ENCODE results near the gene TAPBPL. TPM values are rescaled to one million over a fixed set of nuclear protein-coding genes. Genes with fewer than 3 reads are reported as not detected.

Gene TAPBPL
- 28.0 TPM for total RNA-seq
- 10 to 100 TPM; 34.8 to 72.7 (median 46.9) TPM for polyA plus RNA-seq

- H3K4me3 ChIP-seq (ENCODE audit: low read depth, low read length) = peak within 1 kb of the TSS; percentile 91
- H3K4me1 Mint-ChIP-seq = peaks cover 6 to 90% (median 53%) of the 10 kb centered on the region in 4 donors
- H3K27ac ChIP-seq (ENCODE audit: insufficient read depth, low read length, poor library complexity, severe bottlenecking) = peak within 1 kb of the TSS; percentile 99
- peaks cover 0 to 1% (median 0%) of the 10 kb centered on the region in 7 donors for H3K9me3 Mint-ChIP-seq
- DNase-seq = peak; percentile 81 to 95 (median 88)
- peak within 1 kb of the TSS; percentile 98 to 99 (median 98) for H3K27ac Mint-ChIP-seq
- no peaks in the 10 kb centered on the region for H3K9me3 ChIP-seq (ENCODE audit: control insufficient read depth in 2 of 2, low read length in 2 of 2)
- no peaks in the 10 kb centered on the region for H3K27me3 ChIP-seq (ENCODE audit: control insufficient read depth, insufficient read depth, low read length)
- H3K4me3 Mint-ChIP-seq = peak within 1 kb of the TSS; percentile 95 to 99 (median 98)
- peaks cover 75% of the 10 kb centered on the region for H3K4me1 ChIP-seq (ENCODE audit: control insufficient read depth, insufficient read depth, low read length, poor library complexity, severe bottlenecking)
- peaks cover 51% of the 10 kb centered on the region for H3K36me3 Mint-ChIP-seq
- no peaks in the 10 kb centered on the region for H3K27me3 Mint-ChIP-seq
- peak; percentile 88 to 89 for ATAC-seq (ENCODE audit: low read depth in 2 of 2)
- peaks cover 30% of the 10 kb centered on the region for H3K36me3 ChIP-seq (ENCODE audit: control insufficient read depth, insufficient read depth, low read length)
Measured at GRCh38 chr12:6451348-6452244, at the start of gene TAPBPL. Gene TAPBPL, plus strand, starts transcription at chr12:6452042. Its CDS starts 207 bp downstream, at chr12:6452249.

DNA sequence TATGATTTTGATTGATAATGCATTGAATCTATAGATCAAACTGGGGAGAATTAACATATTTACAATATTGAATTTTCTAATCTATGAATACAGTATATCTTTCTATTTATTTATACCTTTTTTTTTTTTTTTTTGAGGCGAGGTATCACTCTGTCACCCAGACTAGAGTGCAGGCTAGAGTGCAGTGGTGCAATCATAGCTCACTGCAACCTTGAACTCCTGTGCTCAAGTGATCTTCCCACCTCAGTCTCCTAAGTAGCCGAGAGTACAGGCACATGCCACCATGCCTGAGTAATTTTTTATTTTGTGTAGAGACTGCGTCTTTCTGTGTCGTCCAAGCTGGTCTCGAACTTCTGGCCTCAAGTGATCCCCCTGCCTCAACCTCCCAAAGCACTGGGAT lies 47.5 kb upstream of the TAPBPL start:
- H3K4me3 Mint-ChIP-seq = no peak overlapping the region

DNA sequence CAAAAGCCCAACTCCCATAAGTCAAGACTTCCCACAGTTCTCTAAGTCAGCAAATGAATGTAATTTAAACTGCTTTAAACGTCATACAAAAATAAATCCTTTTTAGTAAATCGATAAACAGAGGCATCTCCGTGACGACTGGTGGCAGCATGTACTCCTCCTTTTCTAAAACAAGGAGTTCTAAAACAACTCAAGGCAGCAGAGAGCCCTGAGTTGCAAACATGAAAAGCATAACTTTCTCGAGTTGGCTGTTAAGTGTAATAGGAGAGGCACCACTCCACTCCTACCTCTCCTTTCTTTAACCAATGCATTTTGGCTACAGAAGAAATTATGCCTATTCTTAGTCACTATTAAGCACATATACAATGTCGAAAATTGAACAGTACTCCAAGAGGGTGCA lies 45.9 kb upstream of the TAPBPL start:
- H3K27me3 ChIP-seq (ENCODE audit: control insufficient read depth, insufficient read depth, low read length) = peaks cover 2% of the 10 kb centered on the region
- H3K27ac ChIP-seq (ENCODE audit: insufficient read depth, low read length, poor library complexity, severe bottlenecking) = no peak overlapping the region
- no peaks in the 10 kb centered on the region for H3K9me3 ChIP-seq (ENCODE audit: control insufficient read depth in 2 of 2, low read length in 2 of 2)
- H3K4me1 ChIP-seq (ENCODE audit: control insufficient read depth, insufficient read depth, low read length, poor library complexity, severe bottlenecking) = no peaks in the 10 kb centered on the region
- DNase-seq (no peak), ATAC-seq (ENCODE audit: low read depth in 2 of 2) (no peak)
- H3K4me3 ChIP-seq (ENCODE audit: low read depth, low read length) = no peak overlapping the region
- no peaks in the 10 kb centered on the region for H3K36me3 ChIP-seq (ENCODE audit: control insufficient read depth, insufficient read depth, low read length)
- no peak overlapping the region for H3K27ac Mint-ChIP-seq
- no peaks in the 10 kb centered on the region for H3K36me3 Mint-ChIP-seq
- peaks cover 0 to 7% (median 0%) of the 10 kb centered on the region in 4 donors for H3K4me1 Mint-ChIP-seq
- peaks cover 21% of the 10 kb centered on the region for H3K27me3 Mint-ChIP-seq
- no peaks in the 10 kb centered on the region for H3K9me3 Mint-ChIP-seq
- H3K4me3 Mint-ChIP-seq = no peak overlapping the region

More for the DNA sequence above, 47.5 kb upstream of the TAPBPL start:
- Histone ChIP-seq H3K27ac (ENCODE audit: insufficient read depth, low read length, poor library complexity, severe bottlenecking) (no peak overlapping the region), H3K27me3 (ENCODE audit: control insufficient read depth, insufficient read depth, low read length) (no peaks in the 10 kb centered on the region), H3K4me3 (ENCODE audit: low read depth, low read length) (no peak overlapping the region), H3K36me3 (ENCODE audit: control insufficient read depth, insufficient read depth, low read length) (no peaks in the 10 kb centered on the region), H3K9me3 (ENCODE audit: control insufficient read depth in 2 of 2, low read length in 2 of 2) (no peaks in the 10 kb centered on the region), H3K4me1 (ENCODE audit: control insufficient read depth, insufficient read depth, low read length, poor library complexity, severe bottlenecking) (no peaks in the 10 kb centered on the region)
- Mint-ChIP-seq H3K27me3 (peaks cover 27% of the 10 kb centered on the region), H3K36me3 (no peaks in the 10 kb centered on the region), H3K4me1 (peaks cover 0 to 7% (median 0%) of the 10 kb centered on the region in 4 donors), H3K27ac (no peak overlapping the region), H3K9me3 (no peaks in the 10 kb centered on the region)
- DNase-seq = no peak
- ATAC-seq (ENCODE audit: low read depth in 2 of 2) = no peak

- peaks cover 0 to 7% (median 0%) of the 10 kb centered on the region in 4 donors for H3K4me1 Mint-ChIP-seq
- H3K36me3 Mint-ChIP-seq = no peaks in the 10 kb centered on the region
- ATAC-seq (ENCODE audit: low read depth in 2 of 2) = no peak
- H3K9me3 ChIP-seq (ENCODE audit: control insufficient read depth in 2 of 2, low read length in 2 of 2) = no peaks in the 10 kb centered on the region
- no peak overlapping the region for H3K27ac ChIP-seq (ENCODE audit: insufficient read depth, low read length, poor library complexity, severe bottlenecking)
- no peaks in the 10 kb centered on the region for H3K36me3 ChIP-seq (ENCODE audit: control insufficient read depth, insufficient read depth, low read length)
- no peak overlapping the region for H3K4me3 ChIP-seq (ENCODE audit: low read depth, low read length)
- peaks cover 6% of the 10 kb centered on the region for H3K27me3 ChIP-seq (ENCODE audit: control insufficient read depth, insufficient read depth, low read length)
- no peak for DNase-seq
- no peak overlapping the region for H3K4me3 Mint-ChIP-seq
- H3K4me1 ChIP-seq (ENCODE audit: control insufficient read depth, insufficient read depth, low read length, poor library complexity, severe bottlenecking) = no peaks in the 10 kb centered on the region
- H3K9me3 Mint-ChIP-seq = peaks cover 0 to 2% (median 0%) of the 10 kb centered on the region in 7 donors
- peaks cover 21% of the 10 kb centered on the region for H3K27me3 Mint-ChIP-seq
- no peak overlapping the region for H3K27ac Mint-ChIP-seq
Measured at GRCh38 chr12:6407236-6407954, 44.4 kb upstream of the TAPBPL start.

GRCh38 chr12:6416596-6416995 lies 35.2 kb upstream of the TAPBPL start:
- Histone ChIP-seq H3K27me3 (ENCODE audit: control insufficient read depth, insufficient read depth, low read length) (peaks cover 3% of the 10 kb centered on the region), H3K27ac (ENCODE audit: insufficient read depth, low read length, poor library complexity, severe bottlenecking) (no peak overlapping the region), H3K4me3 (ENCODE audit: low read depth, low read length) (no peak overlapping the region), H3K4me1 (ENCODE audit: control insufficient read depth, insufficient read depth, low read length, poor library complexity, severe bottlenecking) (no peaks in the 10 kb centered on the region), H3K36me3 (ENCODE audit: control insufficient read depth, insufficient read depth, low read length) (no peaks in the 10 kb centered on the region), H3K9me3 (ENCODE audit: control insufficient read depth in 2 of 2, low read length in 2 of 2) (no peaks in the 10 kb centered on the region)
- H3K27me3 Mint-ChIP-seq = peaks cover 4% of the 10 kb centered on the region
- peak overlapping the region in 1 of 3 donors; percentile 37 for H3K27ac Mint-ChIP-seq
- H3K36me3 Mint-ChIP-seq = no peaks in the 10 kb centered on the region
- no peak overlapping the region for H3K4me3 Mint-ChIP-seq
- H3K4me1 Mint-ChIP-seq = peaks cover 0 to 7% (median 2%) of the 10 kb centered on the region in 4 donors
- H3K9me3 Mint-ChIP-seq = peaks cover 0 to 2% (median 0%) of the 10 kb centered on the region in 7 donors
- DNase-seq (no peak), ATAC-seq (ENCODE audit: low read depth in 2 of 2) (no peak)

- Histone ChIP-seq H3K27ac (ENCODE audit: insufficient read depth, low read length, poor library complexity, severe bottlenecking) (no peak overlapping the region), H3K9me3 (ENCODE audit: control insufficient read depth in 2 of 2, low read length in 2 of 2) (no peaks in the 10 kb centered on the region), H3K4me1 (ENCODE audit: control insufficient read depth, insufficient read depth, low read length, poor library complexity, severe bottlenecking) (peaks cover 7% of the 10 kb centered on the region), H3K4me3 (ENCODE audit: low read depth, low read length) (no peak overlapping the region), H3K27me3 (ENCODE audit: control insufficient read depth, insufficient read depth, low read length) (no peaks in the 10 kb centered on the region), H3K36me3 (ENCODE audit: control insufficient read depth, insufficient read depth, low read length) (no peaks in the 10 kb centered on the region)
- Mint-ChIP-seq H3K36me3 (no peaks in the 10 kb centered on the region), H3K27me3 (no peaks in the 10 kb centered on the region), H3K9me3 (no peaks in the 10 kb centered on the region), H3K27ac (peak overlapping the region in 1 of 3 donors; percentile 64), H3K4me1 (peaks cover 0 to 14% (median 8%) of the 10 kb centered on the region in 4 donors), H3K4me3 (no peak overlapping the region)
- ATAC-seq (ENCODE audit: low read depth in 2 of 2) = no peak
- DNase-seq = no peak
Measured at GRCh38 chr12:6418796-6419195, 33.0 kb upstream of the TAPBPL start.

DNA sequence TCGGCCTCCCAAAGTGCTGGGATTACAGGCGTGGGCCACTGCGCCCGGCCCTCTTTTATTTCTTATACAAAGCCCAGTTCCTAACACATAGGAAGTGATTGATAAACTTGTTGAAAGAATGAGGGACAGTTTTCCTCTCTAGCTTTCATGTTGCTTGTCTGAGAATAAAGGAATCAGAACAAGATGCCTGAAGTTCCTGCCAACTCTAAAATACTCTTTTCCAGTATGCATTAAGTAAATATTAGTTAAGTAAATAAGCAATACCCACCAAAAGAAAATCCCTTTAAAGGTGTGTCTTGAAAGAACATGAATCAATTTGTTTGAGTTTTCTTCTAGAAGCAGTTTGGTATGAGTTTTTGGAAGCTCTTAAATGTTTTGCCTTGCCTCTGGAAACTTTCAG lies 31.5 kb upstream of the TAPBPL start:
- Histone ChIP-seq H3K27me3 (ENCODE audit: control insufficient read depth, insufficient read depth, low read length) (no peaks in the 10 kb centered on the region), H3K27ac (ENCODE audit: insufficient read depth, low read length, poor library complexity, severe bottlenecking) (no peak overlapping the region), H3K4me1 (ENCODE audit: control insufficient read depth, insufficient read depth, low read length, poor library complexity, severe bottlenecking) (peaks cover 11% of the 10 kb centered on the region), H3K9me3 (ENCODE audit: control insufficient read depth in 2 of 2, low read length in 2 of 2) (no peaks in the 10 kb centered on the region), H3K36me3 (ENCODE audit: control insufficient read depth, insufficient read depth, low read length) (no peaks in the 10 kb centered on the region), H3K4me3 (ENCODE audit: low read depth, low read length) (no peak overlapping the region)
- H3K36me3 Mint-ChIP-seq = no peaks in the 10 kb centered on the region
- no peak overlapping the region for H3K4me3 Mint-ChIP-seq
- no peak for DNase-seq
- peaks cover 0 to 19% (median 16%) of the 10 kb centered on the region in 4 donors for H3K4me1 Mint-ChIP-seq
- H3K27ac Mint-ChIP-seq = no peak overlapping the region
- no peaks in the 10 kb centered on the region for H3K9me3 Mint-ChIP-seq
- H3K27me3 Mint-ChIP-seq = no peaks in the 10 kb centered on the region
- no peak for ATAC-seq (ENCODE audit: low read depth in 2 of 2)
